Endothelial cell of umbilical vein (primary cell): ENCODE results near the gene ABLIM2. TPM values are rescaled to one million over a fixed set of nuclear protein-coding genes. Genes with fewer than 3 reads are reported as not detected.

Experiments used
- BruUV-seq: library from RNA; stranded (reverse); fragments of 400-500 nt; replicated peaks from 2 replicates; lab custom pipeline; 2021; lab: Mats Ljungman, UMichigan
- CTCF ChIA-PET: fragments of 300-600, 350-600 bp; sonication (Branson Sonifier 250); formaldehyde crosslinking; loops from one replicate; lab custom pipeline; 2021; ENCODE audit warnings: antibody characterized with exemption, inconsistent platforms; lab: Charles Lee
- POLR2A ChIA-PET: fragments of 300-600, 350-600 bp; sonication (Branson Sonifier 250); formaldehyde crosslinking; loops from one replicate; lab custom pipeline; 2021; ENCODE audit warnings: antibody characterized with exemption, inconsistent platforms; lab: Charles Lee
- DNase-seq: peaks from one replicate; pipeline ENCODE4 v3.0.0-alpha.2; 2011; ENCODE audit warnings: low read depth, low spot score
- FAIRE-seq: peaks from 2 replicates; lab custom pipeline; 2011; peaks lifted over from hg19 to GRCh38; lab: Jason Lieb, UNC
- H2AFZ ChIP-seq: 2 replicates; pipeline ENCODE4 v1.6.0; 2012; ENCODE audit warnings: low read depth, low read length, control low read depth, inconsistent platforms
- H3K27ac ChIP-seq: 2 replicates; pipeline ENCODE4 v1.5.1; 2011; ENCODE audit warnings: low read depth, mild to moderate bottlenecking, control low read depth, low read length, moderate library complexity; ENCODE audit not compliant: insufficient read depth
- H3K27me3 ChIP-seq, 2 experiments: 2 replicates each; pipeline versions ENCODE4 v1.6.0 to v1.6.1; 2011; ENCODE audit warnings: low read length in 2 of 2, mixed read lengths in 1 of 2; ENCODE audit not compliant: control insufficient read depth in 2 of 2, insufficient read depth in 2 of 2
- H3K36me3 ChIP-seq, 2 experiments: 2 replicates in 1 of 2; 3 replicates in 1 of 2; pipeline ENCODE4 v1.5.1; 2011; ENCODE audit warnings: low read length in 2 of 2, mild to moderate bottlenecking in 1 of 2, moderate library complexity in 1 of 2; ENCODE audit not compliant: control insufficient read depth in 2 of 2, insufficient read depth in 2 of 2; ENCODE audit errors: extremely low read depth in 1 of 2
- H3K4me1 ChIP-seq: 3 replicates; pipeline ENCODE4 v1.5.1; 2011; ENCODE audit warnings: mild to moderate bottlenecking, low read length; ENCODE audit not compliant: control insufficient read depth, insufficient read depth; ENCODE audit errors: extremely low read depth
- H3K4me2 ChIP-seq: 2 replicates; pipeline ENCODE4 v1.6.1; 2011; ENCODE audit warnings: low read length, control low read depth, mixed read lengths; ENCODE audit not compliant: insufficient read depth
- H3K4me3 ChIP-seq, 3 experiments: fragments of 200-600 bp in 1 of 3; sonication (generic), shearing (Covaris generic) in 1 of 3; replicated peaks in 1 of 3; 2 replicates each; pipeline ENCODE4 v1.5.1; 2011 to 2016; ENCODE audit warnings: control low read depth in 3 of 3, low read length in 3 of 3, mild to moderate bottlenecking in 2 of 3, inconsistent platforms in 1 of 3, low read depth in 1 of 3, moderate library complexity in 1 of 3; ENCODE audit not compliant: insufficient read depth in 1 of 3
- H3K79me2 ChIP-seq: 2 replicates; pipeline ENCODE4 v1.6.0; 2012; ENCODE audit warnings: low read length, inconsistent platforms; ENCODE audit not compliant: control insufficient read depth, insufficient read depth
- H3K9ac ChIP-seq: replicated peaks from 2 replicates; pipeline ENCODE3; 2011; ENCODE audit warnings: low read length, control low read depth; ENCODE audit not compliant: insufficient read depth; ENCODE audit errors: extremely low read depth
- H3K9me1 ChIP-seq: replicated peaks from 3 replicates; pipeline ENCODE4 v1.6.0; 2011; ENCODE audit warnings: mild to moderate bottlenecking, low read length; ENCODE audit not compliant: control insufficient read depth, insufficient read depth; ENCODE audit errors: extremely low read depth
- H3K9me3 ChIP-seq: replicated peaks from 2 replicates; pipeline ENCODE4 v1.5.1; 2012; ENCODE audit warnings: low read length, inconsistent platforms; ENCODE audit not compliant: control insufficient read depth, insufficient read depth
- H4K20me1 ChIP-seq: replicated peaks from 2 replicates; pipeline ENCODE3; 2011; ENCODE audit warnings: mild to moderate bottlenecking, low read length; ENCODE audit not compliant: control insufficient read depth, insufficient read depth; ENCODE audit errors: extremely low read depth
- EZH2 ChIP-seq: IDR thresholded peaks from 2 replicates; pipeline ENCODE4 v1.6.1; 2012; ENCODE audit warnings: borderline replicate concordance, low read depth, mild to moderate bottlenecking, moderate library complexity, low read length, inconsistent platforms; ENCODE audit not compliant: severe bottlenecking
- FOS ChIP-seq: IDR thresholded peaks from 2 replicates; pipeline ENCODE4 v1.6.1; 2011; ENCODE audit warnings: mild to moderate bottlenecking, low read length, moderate library complexity, borderline replicate concordance; ENCODE audit not compliant: insufficient read depth
- GATA2 ChIP-seq: IDR thresholded peaks from 2 replicates; pipeline ENCODE4 v1.7.0; 2011; ENCODE audit warnings: low read depth, mild to moderate bottlenecking, moderate library complexity, mixed read lengths, low read length; ENCODE audit not compliant: insufficient read length, insufficient read depth
- JUN ChIP-seq: IDR thresholded peaks from 2 replicates; pipeline ENCODE4 v1.6.1; 2011; ENCODE audit warnings: borderline replicate concordance, low read depth; ENCODE audit not compliant: insufficient read length, insufficient read depth
- MYC ChIP-seq: IDR thresholded peaks from one replicate; pipeline ENCODE4 v1.6.1; 2011; ENCODE audit warnings: mild to moderate bottlenecking, low read depth, low read length
- POLR2A ChIP-seq: IDR thresholded peaks from 2 replicates; pipeline ENCODE4 v1.6.1; 2012; ENCODE audit warnings: low read depth, mild to moderate bottlenecking, control low read depth, low read length
- POLR2AphosphoS5 ChIP-seq: IDR thresholded peaks from 2 replicates; pipeline ENCODE4 v1.6.1; 2012; ENCODE audit warnings: low read depth, mild to moderate bottlenecking, control low read depth, low read length, moderate library complexity; ENCODE audit not compliant: insufficient read depth
- dilution Hi-C: fragments of 300-500 bp; cut with MboI; formaldehyde crosslinking; loops from one replicate; pipeline ENCODE4 v1.15.0; 2019; ENCODE audit warnings: low sequenced_read_pairs; ENCODE audit not compliant: extremely low pct_ligation_motif_present
- intact Hi-C: fragments of 100-400 bp; cut with micrococcal nuclease; formaldehyde crosslinking; loops from one replicate; pipeline ENCODE4 v1.10.0; 2022
- polyA plus RNA-seq, 4 experiments: library from polyadenylated mRNA; depleted of rRNA in 3 of 4; stranded (reverse) in 3 of 4; unstranded in 1 of 4; fragments of >200 nt; gene quantifications; 2 replicates each; pipeline versions ENCODE4 v1.2.1 to v1.2.3, GENCODE V29; 2011 to 2012; ENCODE audit warnings: missing spikeins in 1 of 4
- total RNA-seq: library from RNA; stranded (reverse); gene quantifications from 2 replicates; pipeline ENCODE4 v1.2.3, GENCODE V29; 2021
- TF ChIP-seq, protein P1 (sequence below): IDR thresholded peaks from 2 replicates; pipeline ENCODE4 v1.6.1; 2011; ENCODE audit not compliant: insufficient read depth, insufficient read length
- TF ChIP-seq, protein P2 (sequence below), 2 donors: IDR thresholded peaks; 1 replicate in 1 of 2; 2 replicates in 1 of 2; pipeline ENCODE4 v1.5.1; 2011; ENCODE audit warnings: low read length in 2 of 2, mild to moderate bottlenecking in 2 of 2, moderate library complexity in 2 of 2, control low read depth in 1 of 2, inconsistent platforms in 1 of 2, low read depth in 1 of 2; ENCODE audit not compliant: insufficient read depth in 1 of 2; ENCODE audit errors: extremely low read depth in 1 of 2

ABLIM2 gene
- total and polyA plus RNA-seq, 2 donors (not counting 3 experiments of a cell fraction or from before 2014, with no cell fraction given), result 0.28 to 0.66 TPM

DNA sequence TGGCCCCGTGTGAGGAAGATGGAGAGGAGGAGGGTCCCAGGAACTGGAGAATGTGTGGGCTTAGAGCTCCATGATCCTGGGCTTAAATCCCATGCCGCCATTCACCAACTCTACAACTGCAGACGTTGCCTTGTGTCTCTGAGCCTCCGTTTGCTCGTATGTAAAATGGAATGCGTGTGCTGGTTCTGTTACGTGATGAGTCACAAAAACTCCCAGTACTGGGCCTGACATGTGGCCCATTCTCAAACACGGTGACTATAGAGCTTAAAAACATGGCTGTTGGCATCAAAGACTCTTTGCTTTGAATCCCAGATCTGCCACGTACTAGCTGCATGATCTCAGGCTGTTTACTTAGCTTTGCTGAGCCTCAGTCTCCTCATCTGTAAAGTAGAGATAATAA lies 206.0 kb downstream of the ABLIM2 start:
- ChIA-PET POLR2A (no interaction called here), CTCF (interaction anchor here (1.0 to 1.4 kb wide), 6 partner anchors 12 to 224 kb away, joined by 3 read pairs; partner anchors contain the start of gene AFAP1)

More for the DNA sequence above, 206.0 kb downstream of the ABLIM2 start:
- no peak overlapping the region for H3K9ac ChIP-seq
- H3K4me3 ChIP-seq, result no peak overlapping the region
- no peaks in the 10 kb centered on the region for H3K27me3 ChIP-seq
- no peak overlapping the region for H2AFZ ChIP-seq
- no peaks in the 10 kb centered on the region for H3K9me1 ChIP-seq
- H3K27ac ChIP-seq, result no peak overlapping the region
- dilution Hi-C loops (no loop called here), intact Hi-C loops (no loop called here)
- no peak for TF ChIP-seq MYC
- TF ChIP-seq JUN, result no peak
- no peak for TF ChIP-seq GATA2
- TF ChIP-seq POLR2A, result no peak
- TF ChIP-seq, protein P1, sequence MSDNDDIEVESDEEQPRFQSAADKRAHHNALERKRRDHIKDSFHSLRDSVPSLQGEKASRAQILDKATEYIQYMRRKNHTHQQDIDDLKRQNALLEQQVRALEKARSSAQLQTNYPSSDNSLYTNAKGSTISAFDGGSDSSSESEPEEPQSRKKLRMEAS, result no peak
- no peak for TF ChIP-seq POLR2AphosphoS5
- TF ChIP-seq EZH2, result no peak
- TF ChIP-seq FOS, result no peak
- TF ChIP-seq, protein P2, sequence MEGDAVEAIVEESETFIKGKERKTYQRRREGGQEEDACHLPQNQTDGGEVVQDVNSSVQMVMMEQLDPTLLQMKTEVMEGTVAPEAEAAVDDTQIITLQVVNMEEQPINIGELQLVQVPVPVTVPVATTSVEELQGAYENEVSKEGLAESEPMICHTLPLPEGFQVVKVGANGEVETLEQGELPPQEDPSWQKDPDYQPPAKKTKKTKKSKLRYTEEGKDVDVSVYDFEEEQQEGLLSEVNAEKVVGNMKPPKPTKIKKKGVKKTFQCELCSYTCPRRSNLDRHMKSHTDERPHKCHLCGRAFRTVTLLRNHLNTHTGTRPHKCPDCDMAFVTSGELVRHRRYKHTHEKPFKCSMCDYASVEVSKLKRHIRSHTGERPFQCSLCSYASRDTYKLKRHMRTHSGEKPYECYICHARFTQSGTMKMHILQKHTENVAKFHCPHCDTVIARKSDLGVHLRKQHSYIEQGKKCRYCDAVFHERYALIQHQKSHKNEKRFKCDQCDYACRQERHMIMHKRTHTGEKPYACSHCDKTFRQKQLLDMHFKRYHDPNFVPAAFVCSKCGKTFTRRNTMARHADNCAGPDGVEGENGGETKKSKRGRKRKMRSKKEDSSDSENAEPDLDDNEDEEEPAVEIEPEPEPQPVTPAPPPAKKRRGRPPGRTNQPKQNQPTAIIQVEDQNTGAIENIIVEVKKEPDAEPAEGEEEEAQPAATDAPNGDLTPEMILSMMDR (IDR thresholded peaks at IDR 0.05; ENCODE audit: extremely low read depth in 1 of 2, insufficient read depth in 1 of 2, low read depth in 1 of 2, low read length in 2 of 2), result no peak
- no peaks in the 10 kb centered on the region for H3K9me3 ChIP-seq
- H3K4me2 ChIP-seq, result no peak overlapping the region
- FAIRE-seq, result no peak
- BruUV-seq, result no TSS peak
- DNase-seq, result no peak
- H3K36me3 ChIP-seq, result no peaks in the 10 kb centered on the region
- no peaks in the 10 kb centered on the region for H4K20me1 ChIP-seq
- H3K4me1 ChIP-seq, result peaks cover 21% of the 10 kb centered on the region
- no peaks in the 10 kb centered on the region for H3K79me2 ChIP-seq
